ENCODE data around the gene MAEA.

- TF ChIP-seq CTCF (IDR thresholded peaks at IDR 0.05; ENCODE audit: low read depth, low read length) (no peak), EZH2phosphoT487 (IDR thresholded peaks at IDR 0.05; ENCODE audit: low read depth) (no peak)
Observed at GRCh38 chr4:1318046-1318375, 28.3 kb downstream of the MAEA start.

All from OCI-LY3 (cell line).